GDM1 (cell line): Measurements from ENCODE around the gene PCBP3.
"Not testable (repeated sequence)": the region's sequence is repeated elsewhere in the genome, so short reads cannot be mapped to it uniquely, and the experiment has no call there.

Source experiments
- DNase-seq: peaks from one replicate; lab custom pipeline; 2025; lab: John Stamatoyannopoulos, UW

The PCBP3 gene

GRCh38 chr21:45969921-45970673 lies 326.6 kb downstream of the PCBP3 start:
- DNase-seq: no peak

- DNase-seq: no peak
Measured at GRCh38 chr21:45970674-45971615, 327.4 kb downstream of the PCBP3 start.

GRCh38 chr21:45971616-45972352 lies 328.3 kb downstream of the PCBP3 start:
- no peak for DNase-seq

GRCh38 chr21:45972353-45972715 lies 328.8 kb downstream of the PCBP3 start:
- no peak for DNase-seq

- no peak for DNase-seq
Measured at GRCh38 chr21:45972716-45973474, 329.4 kb downstream of the PCBP3 start.

- DNase-seq: peak; percentile 24
Measured at GRCh38 chr21:45973475-45974072, 330.0 kb downstream of the PCBP3 start.

GRCh38 chr21:45974073-45975019 lies 330.8 kb downstream of the PCBP3 start:
- DNase-seq: no peak

- DNase-seq: no peak
Measured at GRCh38 chr21:45975020-45975666, 331.6 kb downstream of the PCBP3 start.

- not testable (repeated sequence) for DNase-seq
Measured at GRCh38 chr21:45975667-45976409, 332.3 kb downstream of the PCBP3 start.

- no peak for DNase-seq
Measured at GRCh38 chr21:45976701-45977311, 333.3 kb downstream of the PCBP3 start.

- no peak for DNase-seq
Measured at GRCh38 chr21:45977396-45977795, 333.9 kb downstream of the PCBP3 start.

- no peak for DNase-seq
Measured at GRCh38 chr21:45979141-45979631, 335.7 kb downstream of the PCBP3 start.

GRCh38 chr21:45979651-45980050 lies 336.1 kb downstream of the PCBP3 start:
- DNase-seq: no peak

GRCh38 chr21:45980271-45980670 lies 336.7 kb downstream of the PCBP3 start:
- DNase-seq: no peak

- no peak for DNase-seq
Measured at GRCh38 chr21:45980697-45981096, 337.2 kb downstream of the PCBP3 start.

- peak; percentile 66 for DNase-seq
Measured at GRCh38 chr21:45981151-45982091, 337.9 kb downstream of the PCBP3 start, which contains the start of gene COL6A1. COL6A1 (plus strand) TSS chr21:45981770; CDS start chr21:45981851, 81 bp downstream.
